ENCODE measurements around the gene MRO. TPM values are rescaled to one million over a fixed set of nuclear protein-coding genes. Genes with fewer than 3 reads are reported as not detected.

Gene MRO
- total and polyA plus RNA-seq, 2 of the 8 experiments (the other 6 are each of a cell fraction or from before 2014, with no cell fraction given): 0.65 to 1.0 TPM

DNA sequence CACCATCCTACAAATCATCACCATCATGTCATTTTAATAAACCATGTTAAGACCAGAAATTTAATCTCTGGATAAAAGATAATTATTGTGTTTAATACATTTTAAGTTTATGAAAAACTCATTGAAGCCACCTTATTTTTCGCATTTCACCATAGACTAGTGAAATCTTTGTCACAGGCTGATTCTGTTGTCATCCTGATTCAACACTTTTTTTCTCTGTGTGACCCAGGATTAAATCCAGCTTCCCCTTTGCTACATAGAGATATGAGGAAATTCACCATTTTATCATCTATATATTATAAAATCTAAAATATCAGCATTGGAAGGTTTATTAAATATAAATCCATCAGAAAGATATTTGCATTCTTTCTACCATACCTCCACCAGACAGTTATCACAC is 29.2 kb upstream of the MRO start:
- Histone ChIP-seq H2BK5ac (ENCODE audit: low read depth, low read length) (no peak overlapping the region), H2AFZ (ENCODE audit: low read length) (no peak overlapping the region), H2AK5ac (ENCODE audit: low read depth, low read length) (no peak overlapping the region), H2BK120ac (replicated peaks; ENCODE audit: low read depth, low read length) (no peak overlapping the region), H3K79me1 (ENCODE audit: low read depth, low read length) (no peaks in the 10 kb centered on the region), H3K23ac (ENCODE audit: insufficient read length) (no peak overlapping the region), H3K56ac (replicated peaks; ENCODE audit: insufficient read length, low read depth, low read length) (no peak overlapping the region), H4K91ac (replicated peaks; ENCODE audit: insufficient read length, low read length) (no peak overlapping the region), H3K14ac (ENCODE audit: insufficient read length) (no peak overlapping the region), H2BK20ac (ENCODE audit: low read length) (no peak overlapping the region), H3K4me1 (replicated peaks in 1 of 4; ENCODE audit: control insufficient read depth in 3 of 4, insufficient read depth in 4 of 4, low read length in 3 of 4) (no peaks in the 10 kb centered on the region), H3K36me3 (ENCODE audit: control insufficient read depth in 2 of 4, insufficient read depth in 4 of 4, low read length in 3 of 4) (no peaks in the 10 kb centered on the region), H3K9me3 (ENCODE audit: insufficient read depth in 2 of 2, low read depth in 1 of 2, low read length in 1 of 2) (no peaks in the 10 kb centered on the region), H3K4me3 (ENCODE audit: extremely low read depth in 1 of 4, insufficient read depth in 2 of 4, low read depth in 3 of 4, low read length in 4 of 4) (no peak overlapping the region), H4K5ac (ENCODE audit: insufficient read length, low read depth, low read length) (no peak overlapping the region), H3K4me2 (ENCODE audit: insufficient read depth in 1 of 2, low read depth in 2 of 2, low read length in 2 of 2) (no peak overlapping the region), H3K79me2 (ENCODE audit: control insufficient read depth in 1 of 2, insufficient read depth in 2 of 2, low read length in 2 of 2) (no peaks in the 10 kb centered on the region), H4K8ac (ENCODE audit: extremely low read depth, insufficient read depth, low read length) (no peak overlapping the region), H3K9ac (replicated peaks in 1 of 4; ENCODE audit: extremely low read depth in 1 of 4, low read depth in 3 of 4, low read length in 3 of 4) (no peak overlapping the region), H3K27me3 (replicated peaks in 1 of 4; ENCODE audit: control insufficient read depth in 3 of 4, extremely low read depth in 1 of 4, insufficient read depth in 3 of 4, low read length in 3 of 4) (no peaks in the 10 kb centered on the region), H2BK12ac (ENCODE audit: low read depth, low read length) (no peak overlapping the region), H3K18ac (ENCODE audit: extremely low read depth, low read length) (no peak overlapping the region), H3K27ac (ENCODE audit: low read depth, low read length) (no peak overlapping the region), H3K23me2 (ENCODE audit: low read depth, low read length) (no peaks in the 10 kb centered on the region), H2BK15ac (ENCODE audit: low read length) (no peak overlapping the region), H3K4ac (replicated peaks; ENCODE audit: insufficient read length, low read depth, low read length) (no peak overlapping the region), H4K20me1 (replicated peaks in 1 of 2; ENCODE audit: control insufficient read depth in 1 of 2, insufficient read depth in 2 of 2, low read length in 2 of 2) (no peaks in the 10 kb centered on the region)
- TF ChIP-seq FOSL1 (IDR thresholded peaks at IDR 0.05; ENCODE audit: insufficient read depth, low read depth, low read length) (no peak), RXRA (IDR thresholded peaks at IDR 0.05; ENCODE audit: insufficient read depth, low read depth, low read length) (no peak)
- TF ChIP-seq, protein P1, sequence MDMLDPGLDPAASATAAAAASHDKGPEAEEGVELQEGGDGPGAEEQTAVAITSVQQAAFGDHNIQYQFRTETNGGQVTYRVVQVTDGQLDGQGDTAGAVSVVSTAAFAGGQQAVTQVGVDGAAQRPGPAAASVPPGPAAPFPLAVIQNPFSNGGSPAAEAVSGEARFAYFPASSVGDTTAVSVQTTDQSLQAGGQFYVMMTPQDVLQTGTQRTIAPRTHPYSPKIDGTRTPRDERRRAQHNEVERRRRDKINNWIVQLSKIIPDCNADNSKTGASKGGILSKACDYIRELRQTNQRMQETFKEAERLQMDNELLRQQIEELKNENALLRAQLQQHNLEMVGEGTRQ (IDR thresholded peaks at IDR 0.05; ENCODE audit: low read length): no peak
- WGBS, 2 experiments (ENCODE audit: extremely low coverage in 1 of 2, insufficient coverage in 1 of 2, insufficient read length in 1 of 2, insufficient replicate concordance in 2 of 2, low coverage in 1 of 2, low lambda C conversion rate in 2 of 2, missing lambda C conversion rate in 1 of 2): 96% methylated on average over 1 of the region's 1 CpG; no CpG with 5 or more reads in 1 of the 2 experiments
- no peak for FAIRE-seq
- no peak for DNase-seq (ENCODE audit: low read depth in 1 of 2, low spot score in 2 of 2)
- ChIA-PET CTCF (ENCODE audit: partially characterized antibody) (no interaction called here), POLR2A (ENCODE audit: partially characterized antibody) (no interaction called here)
